ENCODE data around the gene FAM76A. TPM values are rescaled to one million over a fixed set of nuclear protein-coding genes. Genes with fewer than 3 reads are reported as not detected.
A peak's percentile ranks its signal among the peaks of the same experiment; 100 is the strongest.

FAM76A gene
- total RNA-seq, 1 donor from 2014 or later = 12.7 TPM

GRCh38 chr1:27809883-27810282 is 84.1 kb downstream of the FAM76A start:
- Mint-ChIP-seq H3K27ac (ENCODE audit: unreplicated experiment) (no peak overlapping the region), H3K9me3 (ENCODE audit: unreplicated experiment) (no peaks in the 10 kb centered on the region), H3K4me3 (ENCODE audit: unreplicated experiment) (no peak overlapping the region), H3K4me1 (ENCODE audit: unreplicated experiment) (no peaks in the 10 kb centered on the region), H3K36me3 (ENCODE audit: unreplicated experiment) (peaks cover 21% of the 10 kb centered on the region), H3K27me3 (ENCODE audit: unreplicated experiment) (no peaks in the 10 kb centered on the region)
- TF ChIP-seq CTCF (IDR thresholded peaks at IDR 0.05) = no peak
- DNase-seq (ENCODE audit: extremely low spot score, unreplicated experiment) = no peak

- Mint-ChIP-seq H3K4me3 (ENCODE audit: unreplicated experiment) (no peak overlapping the region), H3K27ac (ENCODE audit: unreplicated experiment) (peak overlapping the region; percentile 9), H3K27me3 (ENCODE audit: unreplicated experiment) (no peaks in the 10 kb centered on the region), H3K4me1 (ENCODE audit: unreplicated experiment) (peaks cover 4% of the 10 kb centered on the region), H3K9me3 (ENCODE audit: unreplicated experiment) (no peaks in the 10 kb centered on the region), H3K36me3 (ENCODE audit: unreplicated experiment) (peaks cover 21% of the 10 kb centered on the region)
- DNase-seq (ENCODE audit: extremely low spot score, unreplicated experiment) = no peak
- TF ChIP-seq CTCF (IDR thresholded peaks at IDR 0.05) = no peak
Observed at GRCh38 chr1:27811741-27812500, 86.2 kb downstream of the FAM76A start.

Other genes with a start within 250 kb of the FAM76A start
- gene WASF2, start 235.8 kb upstream of the FAM76A start, total RNA-seq = 187 and 189 TPM in 2 replicates
- 118 and 124 TPM in 2 replicates for gene AHDC1, start 121.8 kb upstream of the FAM76A start, total RNA-seq
- not detected in 2 replicates for gene FGR, start 90.8 kb upstream of the FAM76A start, total RNA-seq
- 49.5 and 54.1 TPM in 2 replicates for gene IFI6, start 53.8 kb upstream of the FAM76A start, total RNA-seq
- gene STX12, start 47.3 kb downstream of the FAM76A start, total RNA-seq = 40.5 and 44.5 TPM in 2 replicates
- 49.5 and 49.6 TPM in 2 replicates for gene PPP1R8, start 104.8 kb downstream of the FAM76A start, total RNA-seq
- 3.7 and 4.0 TPM in 2 replicates for gene THEMIS2, start 146.6 kb downstream of the FAM76A start, total RNA-seq
- 20.4 and 21.3 TPM in 2 replicates for gene RPA2, start 188.6 kb downstream of the FAM76A start, total RNA-seq
- gene SMPDL3B, start 209.0 kb downstream of the FAM76A start, total RNA-seq = not detected in 2 replicates
- 3.8 and 3.9 TPM in 2 replicates for gene XKR8, start 234.0 kb downstream of the FAM76A start, total RNA-seq